CD4-positive, alpha-beta T cell treated with Interleukin-17A for 1 hour (primary cell): ENCODE results near the gene SEL1L3.

Source experiments
- DNase-seq: peaks from one replicate; pipeline ENCODE4 v3.0.0-alpha.2; 2020

SEL1L3 gene

GRCh38 chr4:25783943-25784342 is 78.8 kb downstream of the SEL1L3 start:
- DNase-seq, result no peak

GRCh38 chr4:25783126-25783525 is 79.7 kb downstream of the SEL1L3 start:
- DNase-seq, result no peak

DNA sequence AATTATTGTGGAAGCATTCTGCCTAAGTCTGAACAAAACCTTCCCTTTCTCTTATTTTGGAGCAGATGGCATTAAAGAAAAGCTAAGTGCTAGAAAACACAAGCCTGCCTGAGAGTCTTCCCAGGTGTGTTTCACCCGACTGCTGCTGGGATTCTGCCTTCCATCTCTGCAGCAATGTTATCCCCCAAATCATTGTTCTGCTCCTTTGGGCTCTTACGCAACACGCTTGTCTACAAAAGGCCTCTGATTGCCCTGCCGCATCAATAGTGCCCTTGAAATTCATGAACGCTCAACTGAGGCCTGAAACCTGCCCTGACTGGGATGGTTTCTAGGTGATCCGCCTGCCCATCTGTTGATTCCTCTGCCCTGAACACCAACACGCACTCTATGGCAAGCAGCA is 80.3 kb downstream of the SEL1L3 start:
- no peak for DNase-seq

GRCh38 chr4:25779021-25779420 is 83.8 kb downstream of the SEL1L3 start:
- DNase-seq, result no peak

GRCh38 chr4:25776795-25777194 is 86.0 kb downstream of the SEL1L3 start:
- DNase-seq, result no peak

- DNase-seq, result no peak
Measured at GRCh38 chr4:25775166-25775565, 87.6 kb downstream of the SEL1L3 start.

DNA sequence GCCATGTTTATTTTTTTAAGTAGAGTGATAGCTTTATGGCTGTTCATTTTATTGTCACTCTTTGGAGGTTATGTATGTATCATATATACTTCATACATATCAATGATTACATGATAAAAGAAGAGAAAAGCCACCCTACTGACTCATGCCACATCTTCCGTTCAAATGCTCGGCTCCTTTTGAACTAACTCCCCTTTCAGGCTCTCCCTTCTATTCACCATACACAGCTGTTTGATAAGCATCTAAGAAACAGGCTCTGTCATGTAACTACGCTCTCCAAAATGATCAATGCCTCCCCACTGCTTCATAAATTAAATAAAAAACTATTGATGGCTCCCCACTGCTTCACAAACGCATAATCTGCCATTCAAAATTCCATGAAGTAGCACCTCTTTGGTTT is 89.4 kb downstream of the SEL1L3 start:
- no peak for DNase-seq

GRCh38 chr4:25771672-25772071 is 91.1 kb downstream of the SEL1L3 start:
- DNase-seq, result no peak

DNA sequence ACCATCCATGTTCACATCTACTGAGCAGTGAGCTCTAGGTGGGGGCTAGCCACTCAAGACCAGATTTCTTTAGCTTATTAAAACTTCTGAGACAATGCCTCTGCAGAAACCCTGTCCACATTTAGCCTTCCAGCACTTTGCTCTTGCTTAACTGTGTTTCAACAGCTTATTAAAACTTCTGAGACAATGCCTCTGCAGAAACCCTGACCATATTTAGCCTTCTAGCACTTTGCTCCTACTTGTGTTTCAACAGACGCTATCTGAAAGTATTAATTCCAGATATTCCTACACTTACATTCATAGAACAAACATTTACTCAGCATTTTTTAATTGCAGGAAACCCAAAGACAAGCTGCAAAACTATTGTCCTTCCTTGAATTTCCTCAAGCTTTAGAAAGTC is 91.9 kb downstream of the SEL1L3 start:
- DNase-seq, result no peak

GRCh38 chr4:25769251-25769650 is 93.5 kb downstream of the SEL1L3 start:
- no peak for DNase-seq

GRCh38 chr4:25767877-25768725 is 94.7 kb downstream of the SEL1L3 start:
- peak; percentile 35 for DNase-seq

DNA sequence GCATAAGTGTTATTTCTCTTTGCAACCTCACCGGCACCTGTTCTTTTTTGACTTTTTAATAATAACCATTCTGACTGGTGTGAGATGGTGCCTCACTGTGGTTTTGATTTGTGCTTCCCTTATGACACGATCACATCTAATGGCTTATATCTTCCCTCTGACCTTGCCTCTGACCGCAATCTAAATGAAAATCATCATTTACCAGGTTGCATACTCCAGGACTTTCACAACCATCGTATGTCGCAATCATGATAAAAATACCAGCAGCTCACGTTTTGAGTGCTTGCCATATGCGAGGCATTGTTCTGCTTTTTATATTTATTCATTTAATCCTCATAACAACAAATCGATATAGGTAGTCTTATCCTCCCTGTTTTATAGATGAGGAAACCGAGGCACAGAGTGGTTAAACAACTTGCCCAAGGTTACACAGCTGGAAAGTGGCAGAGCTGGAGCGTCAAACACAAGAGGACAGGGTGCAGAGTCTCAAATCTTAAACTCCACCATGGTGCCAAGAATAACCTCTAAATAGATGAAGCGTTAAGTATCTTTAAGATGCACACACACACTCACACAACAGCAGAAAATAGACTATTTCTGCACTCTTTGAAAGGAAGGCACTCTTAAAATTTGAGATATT is 102.2 kb downstream of the SEL1L3 start:
- no peak for DNase-seq

DNA sequence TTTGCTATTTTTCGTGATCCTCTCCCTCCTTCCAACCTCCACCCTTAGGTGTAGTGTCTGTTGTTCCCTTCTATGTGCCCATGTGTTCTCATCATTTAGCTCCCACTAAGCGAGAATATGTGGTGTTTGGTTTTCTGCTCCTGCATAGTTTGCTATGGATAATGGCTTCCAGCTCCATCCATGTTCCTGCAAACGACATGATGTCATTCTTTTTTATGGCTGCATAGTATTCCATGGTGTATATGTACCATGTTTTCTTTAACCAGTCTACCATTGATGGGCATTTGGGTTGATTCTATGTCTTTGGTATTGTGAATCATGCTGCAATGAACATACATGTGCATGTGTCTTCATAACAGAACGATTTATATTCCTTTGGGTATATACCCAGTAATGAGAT is 102.7 kb downstream of the SEL1L3 start:
- DNase-seq, result no peak

DNA sequence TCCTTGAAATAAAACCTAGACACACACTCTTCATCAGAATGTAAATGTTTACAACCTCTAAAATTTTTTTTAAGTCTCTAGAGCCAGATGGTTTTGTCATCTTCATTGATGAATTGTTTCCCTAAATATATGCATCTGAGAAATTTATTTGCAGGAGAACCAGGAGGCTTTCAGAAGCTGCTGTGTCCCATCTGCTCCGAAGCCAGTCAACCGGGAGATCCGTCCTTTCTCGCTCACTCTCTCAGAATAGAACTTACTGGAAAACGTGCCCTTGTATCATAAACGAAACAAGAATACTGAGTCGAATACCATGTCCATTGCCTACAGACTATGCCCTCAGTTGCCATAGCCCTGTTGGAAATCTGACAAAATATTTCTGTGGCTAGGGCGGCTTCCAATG is 103.7 kb downstream of the SEL1L3 start:
- no peak for DNase-seq

- no peak for DNase-seq
Measured at GRCh38 chr4:25757452-25757851, 105.3 kb downstream of the SEL1L3 start.

DNA sequence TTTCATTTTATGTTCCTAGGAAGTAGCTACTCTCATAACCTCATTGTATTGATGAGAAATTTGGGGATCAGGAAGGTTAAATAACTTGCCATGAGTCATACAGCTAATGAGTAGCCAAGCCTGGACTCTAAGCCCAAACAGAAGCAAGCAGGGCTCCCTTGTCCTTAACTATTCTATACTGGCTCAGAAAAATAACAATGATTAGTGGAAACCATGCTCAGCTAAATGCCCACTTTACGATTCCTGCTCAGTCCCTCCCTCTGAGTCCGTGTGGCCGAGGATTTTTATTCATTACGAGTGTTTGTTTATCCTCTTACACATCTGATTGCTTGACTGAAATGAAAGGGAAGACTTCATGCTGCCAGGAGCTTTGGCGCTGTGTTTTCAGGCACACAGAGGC is 106.3 kb downstream of the SEL1L3 start:
- no peak for DNase-seq

DNA sequence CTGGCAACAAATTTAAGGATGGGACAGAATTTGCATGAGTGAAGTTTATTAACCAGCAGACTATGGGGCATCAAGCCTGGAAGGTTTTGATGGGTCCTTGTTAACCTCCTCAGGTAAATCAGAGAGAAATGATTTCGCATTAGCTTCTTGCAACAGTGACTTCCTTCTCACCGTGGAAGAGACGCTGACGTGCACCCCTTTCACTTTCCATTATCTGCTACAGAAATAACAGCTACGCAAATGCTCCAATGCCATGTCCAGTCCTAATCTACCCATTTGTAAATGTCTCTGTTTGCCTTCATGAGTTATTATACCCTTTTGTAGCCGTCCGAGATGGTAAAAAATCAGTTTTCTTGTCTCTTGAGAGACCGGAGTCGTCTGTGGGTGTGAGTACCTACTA is 106.9 kb downstream of the SEL1L3 start:
- no peak for DNase-seq

DNA sequence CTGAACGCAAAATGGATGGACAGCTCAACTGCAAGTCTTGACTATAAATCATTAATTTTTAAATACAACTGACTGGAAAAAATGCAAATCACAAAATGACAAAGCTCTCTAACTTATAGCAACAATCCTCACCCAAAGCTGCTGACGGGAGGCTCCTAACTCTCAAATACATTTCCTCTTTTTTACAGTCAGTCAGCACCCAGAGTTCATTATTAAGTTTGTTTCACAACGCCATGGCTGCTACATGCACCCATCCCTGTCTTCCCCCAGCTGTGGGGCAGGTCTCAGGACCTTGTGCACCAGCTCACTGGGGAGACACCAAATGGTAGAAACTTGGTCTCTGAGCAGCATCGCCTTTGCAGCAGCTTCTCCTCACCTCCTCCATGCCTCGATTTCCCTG is 109.5 kb downstream of the SEL1L3 start:
- DNase-seq, result no peak

GRCh38 chr4:25750874-25751273 is 111.9 kb downstream of the SEL1L3 start:
- no peak for DNase-seq

DNA sequence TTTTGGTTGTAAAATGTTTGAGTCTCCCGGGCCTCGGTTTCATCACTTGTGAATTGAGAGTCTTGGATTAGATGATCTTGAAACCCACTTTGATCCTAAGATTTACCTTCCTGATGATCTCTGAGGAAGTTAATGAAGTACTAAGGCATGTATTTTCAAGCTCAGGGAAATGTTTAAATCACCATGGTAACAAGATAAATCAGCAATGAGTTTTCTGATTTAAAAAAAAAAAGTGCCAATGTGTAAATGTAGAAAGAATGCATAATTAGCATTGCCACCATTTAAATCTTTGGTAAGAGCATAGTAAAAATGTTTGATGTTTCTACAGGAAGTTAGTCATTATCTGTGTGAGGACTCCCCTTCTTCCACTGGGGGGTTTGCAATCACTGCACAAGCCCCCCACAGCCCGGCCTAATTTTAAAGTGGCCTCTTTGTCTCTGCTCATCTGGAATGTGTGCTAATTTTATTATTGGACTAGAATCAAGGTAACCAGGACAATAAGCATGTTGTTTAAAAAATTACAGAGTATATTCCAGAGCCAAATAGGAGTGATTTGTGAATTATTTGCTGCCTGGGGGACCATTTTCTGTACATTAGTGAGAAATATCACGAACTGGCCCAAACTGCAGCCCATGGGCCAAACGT is 113.5 kb downstream of the SEL1L3 start:
- no peak for DNase-seq

DNA sequence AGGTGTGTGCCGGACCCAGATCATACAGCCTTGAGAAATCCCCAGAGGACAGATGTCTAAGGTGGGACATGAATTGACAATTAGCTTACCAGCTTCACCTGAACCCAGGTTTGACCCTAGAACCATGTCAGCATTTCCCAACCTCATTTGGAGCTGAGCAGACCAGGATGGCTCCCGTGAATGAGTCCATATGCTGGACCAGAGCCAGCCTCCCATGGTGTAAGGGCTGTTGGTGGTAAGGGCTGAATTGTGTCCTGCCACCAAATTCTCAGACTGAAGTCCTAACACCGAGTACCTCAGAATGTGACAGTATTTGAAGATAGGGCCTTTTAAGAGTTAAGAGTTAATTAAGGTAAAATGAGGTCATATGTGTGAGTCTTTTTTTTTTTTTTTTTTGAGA is 118.8 kb downstream of the SEL1L3 start:
- DNase-seq, result no peak

DNA sequence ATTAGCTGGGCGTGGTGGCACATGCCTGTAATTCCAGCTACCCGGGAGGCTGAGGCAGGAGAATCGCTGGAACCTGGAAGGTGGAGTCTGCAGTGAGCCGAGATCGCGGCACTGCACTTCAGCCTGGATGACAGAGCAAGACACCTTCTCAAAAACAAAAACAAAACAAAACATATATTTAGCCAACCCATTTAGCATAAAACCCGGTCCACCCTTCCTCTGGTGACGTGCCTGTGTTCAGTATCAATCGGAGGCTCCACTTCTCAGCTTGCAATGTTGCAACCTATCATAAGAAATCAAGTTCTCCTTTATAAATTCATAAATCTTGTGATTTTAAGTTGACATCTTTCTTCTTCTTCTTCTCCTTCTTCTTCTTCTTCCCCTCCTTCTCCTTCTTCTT is 133.2 kb downstream of the SEL1L3 start:
- DNase-seq, result no peak

DNA sequence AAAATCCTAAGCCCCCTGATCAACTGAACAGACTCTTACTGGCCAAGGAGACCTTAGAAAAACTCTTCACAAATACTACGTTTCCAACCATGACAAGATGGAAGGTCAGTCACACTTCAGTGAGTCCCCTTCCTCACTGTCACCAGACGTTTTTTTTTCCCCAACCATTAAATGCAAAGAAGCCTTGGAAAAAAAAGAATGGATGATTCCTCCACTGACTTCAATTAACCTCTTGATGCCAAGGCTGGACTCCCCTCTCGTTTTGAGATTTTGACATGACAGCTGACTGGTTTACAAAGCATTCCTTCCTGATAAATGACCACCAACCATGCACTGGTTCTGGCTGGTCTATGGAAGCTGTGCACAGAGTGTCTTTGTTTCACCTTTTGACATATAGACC is 133.9 kb downstream of the SEL1L3 start:
- no peak for DNase-seq
